LNCAP (cell line): ENCODE data around the gene MAST2.

Experiments used
- TF ChIP-seq, protein P1 (sequence below): fragments of 450-650 bp; IDR thresholded peaks from 2 replicates; pipeline ENCODE4 v1.5.1; 2017; ENCODE audit warnings: mild to moderate bottlenecking

Gene MAST2

DNA sequence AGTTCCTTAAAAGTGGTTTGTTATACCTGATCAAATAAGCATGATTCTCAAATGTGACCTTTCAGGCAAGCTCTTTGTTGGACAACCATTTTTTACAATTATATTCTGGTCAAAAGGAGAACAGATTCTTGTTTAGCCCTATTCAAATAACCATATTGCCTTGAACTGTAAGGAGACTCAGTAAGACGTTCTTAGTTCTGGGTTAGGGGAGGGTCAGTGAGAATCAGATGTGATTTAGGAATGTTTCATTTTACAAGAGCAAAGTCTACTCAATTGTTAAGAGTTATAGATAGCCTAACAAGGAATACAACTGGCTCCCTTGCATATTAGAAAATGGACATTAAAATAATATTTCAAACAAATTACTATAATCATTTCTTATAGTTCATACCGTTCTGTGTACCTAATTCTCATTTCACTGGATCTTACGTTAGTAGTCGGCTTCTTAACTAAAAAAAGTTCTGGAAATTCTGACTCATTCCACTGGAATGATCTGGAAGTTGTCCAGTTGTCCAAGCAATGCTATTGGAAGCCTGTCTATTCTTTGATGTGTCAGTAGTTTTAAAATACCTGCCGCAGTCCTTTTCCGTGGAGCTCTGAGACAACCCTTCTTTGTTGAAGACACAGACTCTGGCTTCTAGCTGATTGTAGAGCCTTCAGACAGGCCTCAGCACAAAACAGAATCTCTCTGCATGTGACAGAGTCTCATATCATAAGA, 88.8 kb downstream of the MAST2 start:
- TF ChIP-seq, protein P1, sequence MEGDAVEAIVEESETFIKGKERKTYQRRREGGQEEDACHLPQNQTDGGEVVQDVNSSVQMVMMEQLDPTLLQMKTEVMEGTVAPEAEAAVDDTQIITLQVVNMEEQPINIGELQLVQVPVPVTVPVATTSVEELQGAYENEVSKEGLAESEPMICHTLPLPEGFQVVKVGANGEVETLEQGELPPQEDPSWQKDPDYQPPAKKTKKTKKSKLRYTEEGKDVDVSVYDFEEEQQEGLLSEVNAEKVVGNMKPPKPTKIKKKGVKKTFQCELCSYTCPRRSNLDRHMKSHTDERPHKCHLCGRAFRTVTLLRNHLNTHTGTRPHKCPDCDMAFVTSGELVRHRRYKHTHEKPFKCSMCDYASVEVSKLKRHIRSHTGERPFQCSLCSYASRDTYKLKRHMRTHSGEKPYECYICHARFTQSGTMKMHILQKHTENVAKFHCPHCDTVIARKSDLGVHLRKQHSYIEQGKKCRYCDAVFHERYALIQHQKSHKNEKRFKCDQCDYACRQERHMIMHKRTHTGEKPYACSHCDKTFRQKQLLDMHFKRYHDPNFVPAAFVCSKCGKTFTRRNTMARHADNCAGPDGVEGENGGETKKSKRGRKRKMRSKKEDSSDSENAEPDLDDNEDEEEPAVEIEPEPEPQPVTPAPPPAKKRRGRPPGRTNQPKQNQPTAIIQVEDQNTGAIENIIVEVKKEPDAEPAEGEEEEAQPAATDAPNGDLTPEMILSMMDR, result no peak

DNA sequence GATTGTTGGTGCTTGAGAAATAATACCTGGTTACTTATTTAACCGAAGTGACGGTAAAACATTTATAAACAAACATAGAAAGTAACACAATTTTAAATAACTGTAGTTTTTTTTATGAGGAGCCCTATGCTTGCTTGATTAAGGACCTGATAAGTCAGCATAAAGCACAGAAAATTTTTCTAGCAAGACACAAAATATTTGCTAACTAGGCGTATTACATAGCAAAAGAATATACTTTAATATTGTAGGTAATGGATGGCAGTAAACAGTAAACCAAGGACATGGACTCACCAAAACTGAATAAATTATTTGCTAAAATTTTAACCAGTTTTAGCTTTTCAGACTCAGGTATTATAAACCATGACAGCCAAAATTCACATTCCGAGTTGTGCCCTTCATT, 90.9 kb downstream of the MAST2 start:
- TF ChIP-seq, protein P1, result no peak

DNA sequence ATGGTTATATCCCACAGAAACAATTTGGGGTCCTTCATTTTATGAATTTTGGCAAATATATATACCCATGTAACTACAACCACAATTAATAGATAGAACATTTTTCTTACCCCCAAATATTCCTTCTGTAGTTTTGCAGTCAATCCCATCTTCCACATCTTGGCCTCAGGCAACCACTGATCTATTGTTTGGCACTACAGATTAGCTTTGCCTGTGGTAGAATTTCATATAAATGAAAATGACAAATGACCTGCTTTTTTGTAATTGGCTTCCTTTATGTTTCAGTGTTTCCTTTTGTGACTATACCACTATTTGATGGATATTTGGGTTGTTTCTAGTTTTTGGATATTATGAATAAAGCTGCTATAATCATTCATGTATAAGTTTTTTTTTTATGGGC, 91.5 kb downstream of the MAST2 start:
- TF ChIP-seq, protein P1, result no peak

DNA sequence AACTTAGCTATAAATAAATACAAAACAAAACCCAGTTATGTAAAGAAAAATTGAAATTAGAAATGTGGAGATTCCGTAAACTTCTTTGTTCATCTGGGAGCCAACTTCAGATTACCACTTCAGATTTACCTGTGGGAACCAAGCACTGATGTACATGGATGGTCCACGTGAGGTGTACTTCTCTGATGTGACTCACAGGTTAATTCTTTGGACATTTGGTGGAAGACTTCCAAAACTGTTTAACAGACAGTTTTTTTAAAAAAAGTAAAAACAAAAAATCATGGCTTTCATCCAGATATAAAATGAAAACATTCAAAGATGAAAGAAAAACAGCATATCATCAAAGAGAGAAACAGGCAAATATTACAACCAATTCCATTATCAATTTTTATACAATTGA, 92.0 kb downstream of the MAST2 start:
- TF ChIP-seq, protein P1, result no peak

DNA sequence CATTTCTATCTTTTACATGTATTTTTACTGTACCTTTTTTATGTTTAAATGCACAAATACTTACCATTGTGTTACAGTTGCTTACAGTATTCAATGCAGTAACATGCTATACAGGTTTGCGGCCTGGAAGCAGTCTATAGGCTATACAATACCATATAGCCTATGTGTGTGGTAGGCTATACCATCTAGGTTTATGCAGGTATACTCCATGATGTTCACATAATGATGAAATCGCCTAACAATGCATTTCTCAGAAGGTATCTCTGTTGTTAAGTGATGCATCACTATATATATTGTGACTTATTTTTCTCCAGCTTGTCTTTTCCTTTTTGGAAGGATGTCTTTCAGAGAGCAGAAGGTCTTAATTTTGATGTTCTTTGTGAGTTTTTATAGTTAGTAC, 103.5 kb downstream of the MAST2 start:
- TF ChIP-seq, protein P1, result no peak

DNA sequence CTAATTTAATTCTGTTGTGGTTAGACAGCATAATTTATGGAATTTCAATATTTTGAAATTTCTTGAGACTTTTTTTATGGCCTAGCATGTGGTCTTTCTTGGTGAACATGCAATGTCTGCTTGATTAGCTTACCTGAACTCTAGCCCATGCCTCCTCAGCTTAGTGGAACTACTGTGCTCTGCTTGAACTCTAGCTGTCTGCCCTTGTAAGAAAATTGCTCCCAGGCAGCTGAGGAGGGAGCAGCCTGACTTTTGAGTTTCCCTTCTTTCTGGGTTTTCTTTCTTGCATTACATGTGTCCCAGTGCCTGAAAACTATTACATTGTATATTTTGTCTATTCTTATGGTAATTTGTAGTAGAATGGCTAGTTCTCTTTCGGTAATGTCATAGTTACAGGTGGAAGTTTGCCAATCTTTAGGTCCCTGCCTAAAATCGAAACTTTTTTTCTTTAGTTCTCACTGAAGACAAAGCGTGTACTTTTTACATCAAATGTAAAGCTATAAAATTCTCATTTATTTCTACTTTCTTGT, 105.3 kb downstream of the MAST2 start:
- TF ChIP-seq, protein P1, result no peak

DNA sequence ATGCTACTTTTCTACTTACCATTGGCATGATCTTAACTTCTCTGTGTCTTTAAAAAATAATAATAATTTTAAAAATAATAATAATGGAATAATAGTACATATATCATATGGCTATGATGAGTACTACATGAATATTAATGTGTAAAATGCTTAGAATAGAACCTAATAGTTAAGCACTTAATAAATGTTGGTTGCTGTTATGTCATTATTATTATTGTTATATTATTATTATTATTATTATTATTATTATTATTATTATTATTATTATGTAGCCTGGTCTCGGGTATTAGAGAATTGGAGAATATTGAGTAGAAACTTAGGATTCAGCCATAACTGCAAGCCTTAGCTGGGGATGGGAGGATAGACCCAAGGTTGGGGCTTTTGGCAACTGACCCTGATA, 108.2 kb downstream of the MAST2 start:
- TF ChIP-seq, protein P1, result no peak
